Stimulated activated CD8-positive, alpha-beta memory T cell treated with anti-CD3 and anti-CD28 coated beads, Interleukin-7, amount 100 ng/mL, for 1 hour (primary cell): Measurements from ENCODE around the gene BCOR.

ENCODE experiments used
- DNase-seq, 2 donors: peaks; one replicate each; pipeline ENCODE4 v3.0.0-alpha.2; 2020; ENCODE audit warnings: low read depth in 2 of 2

The BCOR gene

DNA sequence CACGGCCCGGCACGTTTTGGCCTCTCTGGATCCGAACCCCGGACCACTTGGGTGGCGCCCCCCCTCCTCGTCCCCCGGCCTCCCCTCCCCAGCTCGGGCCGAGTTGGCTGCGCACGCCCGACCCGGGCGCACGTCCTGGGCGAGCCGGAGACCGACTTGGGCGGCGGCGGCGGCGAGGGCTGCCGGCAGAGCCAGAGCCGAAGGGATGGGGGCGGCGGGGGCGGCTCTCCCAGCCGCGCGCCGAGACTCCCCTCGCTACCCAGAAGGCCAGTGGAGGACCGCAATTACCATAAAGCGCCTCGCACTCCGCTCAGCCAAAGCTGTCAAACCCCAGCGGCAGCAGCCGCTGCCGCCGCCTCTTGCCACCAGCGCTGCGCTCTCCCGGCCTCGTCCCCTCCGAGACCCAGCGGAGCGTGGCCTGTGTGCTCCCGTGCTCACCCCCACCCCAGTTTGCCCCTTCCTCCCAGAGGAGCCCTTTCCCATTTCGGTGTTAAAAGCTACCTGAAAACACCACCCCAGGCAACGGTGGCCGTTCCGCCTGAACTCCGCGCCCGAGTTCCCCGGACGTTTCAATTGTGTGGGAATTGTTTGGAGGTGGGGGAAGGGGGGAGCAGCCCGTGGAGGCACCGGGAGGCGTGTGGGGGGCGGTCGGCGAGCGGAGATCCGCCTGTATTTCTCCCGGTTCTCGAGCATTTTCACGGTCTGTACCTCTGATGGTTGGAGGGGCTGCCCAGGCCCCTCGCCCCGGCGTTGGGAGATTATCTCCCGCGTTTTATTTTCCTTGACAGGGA, 701 bp upstream of the BCOR start:
- no peak for DNase-seq

DNA sequence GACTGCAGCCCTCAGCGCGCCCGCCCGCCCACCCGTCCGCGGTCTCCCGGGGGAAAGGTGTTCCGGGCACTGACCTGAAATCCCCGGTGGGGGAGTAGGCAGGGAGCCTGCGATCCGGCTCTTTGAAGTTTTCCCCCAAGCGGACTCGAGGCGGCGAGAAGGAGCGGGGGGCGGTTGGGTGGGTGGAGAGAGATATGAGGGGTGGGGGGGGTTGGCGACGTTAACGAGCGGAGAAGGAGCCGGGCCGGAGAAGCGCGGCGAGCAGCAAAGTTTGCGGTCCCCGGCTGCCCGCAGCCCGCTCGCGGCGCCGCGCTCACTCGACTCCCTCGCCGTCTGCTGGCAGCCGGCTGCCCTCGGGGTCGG, 636 bp downstream of the BCOR start:
- DNase-seq: no peak

DNA sequence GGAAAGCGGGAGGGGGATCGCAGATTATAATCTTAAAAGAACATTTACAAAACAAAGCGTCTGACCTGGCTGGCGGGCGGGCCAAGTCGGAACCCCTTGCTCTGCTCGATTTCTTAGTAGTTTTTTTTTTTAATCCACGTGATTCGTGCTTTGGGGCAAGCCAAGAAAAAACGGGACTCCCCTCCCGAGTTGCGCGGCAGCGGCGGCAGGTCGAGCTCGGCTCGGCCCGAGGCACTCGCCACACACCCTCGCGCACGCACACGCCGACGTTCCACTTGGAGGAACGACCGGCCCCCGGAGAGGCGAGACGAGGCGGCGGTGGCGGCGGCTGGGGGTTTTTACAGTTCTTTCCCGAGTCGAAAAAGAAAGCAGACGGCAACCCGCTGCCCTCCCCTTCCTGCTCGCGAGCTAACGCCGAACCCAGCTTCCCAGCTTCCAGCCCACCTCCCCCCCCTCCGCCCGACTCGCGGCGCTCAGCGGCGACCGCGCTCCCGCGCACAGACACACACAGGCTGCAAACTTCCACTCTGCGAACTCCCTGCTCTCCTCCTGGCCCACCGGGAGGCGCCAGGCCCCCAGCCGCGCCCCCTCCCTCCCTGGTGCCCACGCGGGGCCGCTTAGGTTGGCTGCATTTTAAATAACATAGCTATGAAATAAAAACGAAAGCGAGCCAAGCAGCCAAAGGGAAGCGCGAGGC, 1.2 kb downstream of the BCOR start:
- DNase-seq: no peak

DNA sequence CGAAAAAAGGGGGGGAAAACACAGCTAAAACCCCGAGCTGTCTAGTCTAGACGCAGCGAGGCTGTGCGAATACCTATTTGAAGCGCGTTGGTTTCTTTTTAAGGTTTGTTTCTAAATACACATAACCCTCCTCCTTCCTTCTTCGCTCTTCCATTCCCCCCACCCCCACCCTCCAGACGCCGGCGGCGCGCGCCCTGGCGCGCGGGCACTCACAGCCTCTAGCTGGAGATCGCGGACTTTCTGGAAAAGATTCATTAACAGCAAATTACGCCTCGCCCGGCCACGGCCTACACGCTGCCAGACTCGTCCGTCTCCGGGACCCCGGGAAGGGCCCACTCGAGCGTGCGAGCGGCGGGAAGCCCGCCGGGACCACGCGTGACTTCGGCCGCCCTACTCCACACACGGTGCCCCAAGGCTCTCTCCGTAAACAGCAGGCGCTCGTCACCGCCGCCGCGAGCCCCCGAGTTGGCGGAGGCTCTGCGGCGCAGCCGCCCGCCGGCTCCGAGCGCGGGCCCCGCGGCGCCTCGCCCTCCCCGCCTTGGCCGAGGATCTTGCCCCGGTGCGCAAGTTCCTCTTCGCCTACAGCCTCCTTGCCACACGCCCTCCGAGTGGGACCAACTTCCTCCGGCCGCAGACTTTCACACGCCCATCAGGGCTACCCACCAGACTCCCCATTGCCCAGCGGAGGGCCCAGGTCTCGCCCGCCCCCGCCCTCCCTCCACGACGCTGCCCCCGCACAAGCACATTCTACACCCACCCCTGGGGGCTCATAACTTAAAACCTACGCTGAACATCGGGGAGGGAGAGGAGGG, 2.0 kb downstream of the BCOR start:
- no peak for DNase-seq

DNA sequence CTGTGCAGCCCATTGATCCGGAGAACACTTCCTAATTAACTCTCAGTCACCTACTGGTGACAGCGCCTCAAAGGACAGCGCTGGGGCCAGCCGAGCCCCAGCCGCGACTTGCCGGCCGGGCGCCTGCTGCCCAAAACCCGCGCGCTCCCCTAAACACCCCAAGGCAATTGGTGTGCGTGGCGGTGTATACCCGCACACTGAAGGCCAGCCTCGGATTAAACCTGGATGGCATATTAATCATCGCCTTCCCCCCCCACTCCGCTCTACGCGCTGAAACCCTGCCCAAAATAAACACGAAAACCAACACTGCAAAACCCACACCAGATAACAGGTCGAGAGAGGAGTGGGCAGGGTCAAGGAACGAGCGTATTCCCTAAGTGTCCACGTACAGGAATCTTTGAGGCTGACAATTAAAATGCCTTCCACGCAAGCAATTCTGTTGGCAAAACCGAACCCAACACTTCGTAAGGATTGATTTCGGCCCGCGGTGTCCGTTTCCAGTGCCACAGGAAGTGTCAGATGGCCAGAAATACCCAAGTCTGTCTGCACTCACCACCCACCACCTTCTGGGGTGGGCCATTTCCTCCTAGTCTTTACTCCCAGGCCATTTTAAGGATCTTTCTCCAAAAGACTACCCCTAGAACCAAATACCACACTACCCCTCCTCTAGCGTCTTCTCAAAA, 2.7 kb downstream of the BCOR start:
- DNase-seq: no peak

DNA sequence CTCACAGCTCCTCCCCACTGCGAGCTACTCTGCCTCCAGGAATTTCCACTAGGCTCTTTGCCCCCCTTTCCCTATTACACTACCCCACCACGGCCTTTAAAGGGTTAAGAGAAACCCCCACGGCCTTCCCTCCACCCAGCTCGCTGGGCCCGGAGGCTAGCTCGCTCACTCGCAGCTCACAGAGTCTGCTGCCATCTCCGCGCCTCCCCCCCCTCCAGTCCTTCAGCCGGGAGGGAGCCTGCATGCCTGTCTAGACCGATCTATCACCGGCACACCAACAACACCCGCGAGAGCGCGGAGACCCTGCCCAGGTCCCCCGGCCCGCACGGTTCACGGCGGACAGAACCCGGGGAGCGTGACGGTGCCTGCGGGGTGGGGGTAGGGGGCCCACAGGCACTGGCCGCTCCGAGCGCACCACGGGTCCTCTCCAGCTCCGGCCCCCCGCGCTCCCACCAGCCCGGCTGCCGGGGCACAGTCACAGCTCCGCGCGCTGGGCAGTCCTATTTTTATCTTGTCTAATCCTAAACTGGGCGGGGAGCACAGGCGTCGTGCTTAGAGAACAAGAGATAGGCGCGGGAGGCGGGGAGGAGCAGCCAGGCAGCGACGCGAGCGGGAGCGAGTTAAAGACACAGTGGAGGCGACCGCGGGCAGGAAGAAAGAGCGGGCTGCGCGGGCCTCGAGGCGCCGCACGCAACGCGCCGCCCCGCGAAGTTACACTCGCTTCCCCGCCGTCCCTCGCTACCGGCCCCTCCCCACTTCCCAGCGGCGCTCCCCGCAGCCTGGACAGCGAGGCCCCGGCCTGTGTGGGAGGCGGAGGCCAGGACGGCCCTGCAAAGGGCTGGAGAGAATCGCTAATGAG, 3.5 kb downstream of the BCOR start:
- DNase-seq: no peak

DNA sequence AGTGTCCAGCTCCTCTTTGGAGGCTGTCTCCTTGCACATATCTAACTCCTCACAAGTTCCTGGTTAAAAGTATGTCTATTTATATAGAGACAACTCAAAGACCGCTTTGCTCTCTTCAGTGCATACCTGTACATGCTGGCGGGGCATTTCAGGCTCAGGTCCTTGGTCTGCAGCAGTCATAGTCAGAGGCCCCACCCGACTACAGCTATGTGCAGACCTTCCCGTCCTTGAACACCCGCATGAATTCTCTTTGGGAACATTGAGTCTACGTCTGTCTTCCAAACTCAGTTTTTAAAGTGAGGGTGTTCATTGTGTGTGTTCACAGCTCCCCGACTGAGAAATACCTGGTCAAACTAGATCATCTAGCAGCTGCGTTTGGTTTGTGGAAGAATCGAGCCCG, 4.2 kb downstream of the BCOR start:
- DNase-seq: no peak

DNA sequence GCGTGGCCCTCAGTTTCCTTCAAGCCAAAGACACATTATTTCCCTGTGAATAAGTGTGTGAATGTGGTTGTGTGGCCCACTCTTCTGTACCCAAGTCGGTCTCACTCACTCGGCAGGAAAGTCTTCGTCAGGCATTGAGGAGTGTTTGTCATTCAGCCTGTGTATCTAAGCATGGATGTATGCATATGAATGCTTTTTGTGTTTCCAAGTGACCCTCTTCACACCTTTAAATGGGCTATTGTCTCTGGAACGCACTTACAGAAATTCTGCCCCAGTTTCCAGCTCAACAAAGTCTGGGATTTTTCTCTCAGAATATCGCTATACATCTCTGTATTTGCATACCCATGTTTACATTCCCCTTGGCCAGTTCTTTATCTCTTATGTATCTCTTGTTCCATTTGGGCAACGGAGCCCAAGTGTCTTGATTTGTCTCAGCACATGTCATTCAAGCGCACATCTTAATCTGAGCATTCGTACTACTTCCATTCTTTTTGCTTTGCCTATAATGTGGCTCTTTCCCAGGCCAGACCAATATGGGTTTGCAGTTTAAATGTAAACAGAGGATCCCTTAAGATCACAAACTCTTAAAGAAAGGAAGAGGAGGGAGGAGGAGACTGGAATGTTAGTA, 4.8 kb downstream of the BCOR start:
- DNase-seq: no peak

DNA sequence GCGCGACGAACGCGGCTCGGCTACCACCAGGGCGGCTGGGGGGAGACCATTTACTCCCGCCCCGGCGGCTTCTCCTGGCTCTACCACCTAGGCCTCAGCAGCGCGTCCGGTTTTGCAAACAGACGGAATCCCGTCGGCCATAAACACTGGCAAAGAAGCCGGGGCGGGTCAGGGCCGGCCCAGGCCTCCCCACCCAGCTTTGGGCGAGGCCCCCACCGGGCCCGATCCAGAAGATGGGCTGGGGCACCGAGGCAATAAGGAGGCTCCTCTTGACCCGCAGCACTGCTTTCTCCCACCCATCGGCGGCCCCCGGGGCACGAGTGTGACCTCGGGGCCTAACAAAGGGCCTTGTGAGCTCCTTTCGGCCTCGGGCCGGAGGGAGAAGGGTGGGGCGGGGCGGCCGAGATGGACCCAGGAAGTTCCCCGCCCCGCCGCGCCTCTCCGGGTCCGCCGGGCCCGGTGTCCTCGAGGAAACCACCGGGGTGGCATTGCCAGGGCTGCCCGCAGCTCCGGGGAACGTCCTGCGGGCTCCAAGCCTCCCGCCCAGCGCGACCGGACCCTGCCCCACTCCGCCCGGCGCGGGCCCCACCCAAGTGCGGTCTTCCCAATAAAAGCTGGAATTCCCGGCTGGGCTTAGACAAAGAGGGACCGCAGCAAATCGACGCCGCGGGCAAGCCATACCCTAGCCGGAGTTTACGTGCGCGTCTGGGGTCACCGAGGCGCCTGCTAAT, 5.9 kb downstream of the BCOR start:
- DNase-seq: no peak

DNA sequence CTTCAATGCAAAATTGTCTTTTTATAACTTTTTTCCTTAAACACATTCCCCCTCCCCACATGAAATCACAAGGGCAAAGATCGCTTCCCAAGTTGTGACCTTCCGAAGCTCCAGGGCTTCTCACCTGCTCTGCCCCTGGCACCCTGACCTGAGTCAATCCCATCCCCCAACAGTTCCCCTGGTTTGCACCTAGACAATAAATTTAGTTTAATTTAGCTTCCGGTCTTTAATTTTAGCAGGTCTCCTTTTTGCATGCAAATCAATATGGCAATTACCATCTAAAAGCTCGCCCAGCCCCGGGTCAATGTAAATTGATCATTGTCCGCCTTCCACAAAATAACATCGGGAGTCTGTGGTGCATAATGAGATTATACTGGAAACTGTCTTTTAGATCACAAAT, 6.8 kb downstream of the BCOR start:
- DNase-seq: no peak

DNA sequence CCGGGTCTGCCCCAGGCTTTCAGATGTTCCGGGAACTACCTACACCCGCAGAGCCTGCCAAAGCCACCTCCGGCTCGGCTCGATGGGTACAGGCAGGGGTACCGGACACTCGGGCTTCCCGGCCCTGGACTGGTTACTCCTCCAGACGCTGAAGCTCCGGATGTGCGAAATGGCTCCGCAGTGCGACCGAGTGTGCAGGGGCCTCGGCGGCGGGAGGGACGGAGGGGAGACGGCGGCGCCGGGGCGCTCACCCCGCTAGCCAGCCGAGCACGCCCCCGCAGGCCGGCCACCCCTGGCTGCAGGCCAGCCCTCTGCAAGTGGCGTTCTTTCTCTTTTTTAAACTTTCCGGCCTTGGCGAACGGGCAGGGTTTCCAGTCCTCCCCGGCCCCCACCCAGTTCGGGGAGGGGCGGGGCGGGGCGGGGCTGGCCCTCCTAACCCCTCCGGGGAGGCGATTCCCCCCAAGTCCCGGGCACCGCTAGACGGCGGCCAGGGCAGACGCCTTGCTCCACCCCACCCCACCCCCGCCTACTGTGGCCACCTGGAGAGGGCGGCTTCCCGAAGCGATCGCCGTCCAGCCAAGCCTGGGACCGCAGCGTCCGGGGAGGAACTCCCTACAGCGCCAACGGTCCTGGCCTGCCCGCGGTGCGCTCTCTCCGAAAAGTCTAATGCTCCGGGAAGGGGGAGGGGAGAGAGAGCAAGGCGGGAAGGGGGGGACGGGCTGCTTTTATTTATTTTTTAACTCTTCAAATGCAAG, 7.5 kb downstream of the BCOR start:
- DNase-seq: no peak

DNA sequence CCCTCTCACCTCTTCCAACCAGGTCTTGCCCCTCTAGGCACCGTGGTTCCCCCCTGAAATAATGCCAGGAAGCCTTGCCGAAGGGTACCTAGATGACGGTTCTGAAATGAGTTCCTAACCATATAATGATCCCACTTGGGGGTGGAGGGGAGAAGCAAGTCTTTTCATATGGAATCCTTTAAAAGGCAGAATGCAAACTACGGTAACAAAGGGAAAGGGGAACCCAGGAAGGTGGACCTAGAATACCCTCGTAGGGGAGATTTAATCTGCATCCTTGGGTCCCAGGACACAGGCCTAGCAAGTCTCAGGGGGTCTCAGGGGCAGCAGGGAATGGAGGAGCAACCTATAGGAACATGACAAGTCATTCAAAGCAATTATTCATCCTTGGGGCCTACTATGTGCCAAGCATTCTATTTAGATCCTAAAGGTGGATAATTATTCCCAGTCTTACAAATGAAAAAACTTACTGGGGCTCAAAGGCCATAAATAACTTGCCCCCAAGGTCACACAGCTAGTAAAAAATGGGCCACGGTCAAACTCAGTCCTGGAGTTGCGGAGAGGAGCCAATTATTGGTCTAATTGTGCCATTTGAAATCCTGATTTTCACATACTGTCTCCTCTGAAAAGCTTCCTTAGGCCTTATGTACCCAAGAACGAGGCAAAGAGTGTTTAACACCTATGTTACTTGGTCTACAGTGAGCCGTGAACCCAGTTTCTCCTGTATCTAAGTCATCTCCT, 8.8 kb downstream of the BCOR start:
- DNase-seq: no peak

DNA sequence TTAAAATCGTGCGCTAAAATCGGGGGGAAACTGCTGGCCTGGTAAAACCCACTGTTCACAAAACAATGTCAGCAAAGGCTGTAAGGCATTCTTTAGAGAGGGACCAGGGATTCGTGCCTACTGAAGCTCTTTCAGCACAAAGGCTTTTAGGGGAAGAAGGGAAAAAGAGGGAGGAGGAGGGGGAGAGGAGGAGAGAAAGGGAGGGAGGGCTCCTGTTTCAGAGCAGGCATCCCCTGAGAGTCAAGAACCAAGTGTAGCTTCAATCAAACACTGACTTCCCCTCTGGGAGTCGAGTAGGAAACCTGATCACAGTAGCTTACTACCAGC, 9.5 kb downstream of the BCOR start:
- DNase-seq: no peak

DNA sequence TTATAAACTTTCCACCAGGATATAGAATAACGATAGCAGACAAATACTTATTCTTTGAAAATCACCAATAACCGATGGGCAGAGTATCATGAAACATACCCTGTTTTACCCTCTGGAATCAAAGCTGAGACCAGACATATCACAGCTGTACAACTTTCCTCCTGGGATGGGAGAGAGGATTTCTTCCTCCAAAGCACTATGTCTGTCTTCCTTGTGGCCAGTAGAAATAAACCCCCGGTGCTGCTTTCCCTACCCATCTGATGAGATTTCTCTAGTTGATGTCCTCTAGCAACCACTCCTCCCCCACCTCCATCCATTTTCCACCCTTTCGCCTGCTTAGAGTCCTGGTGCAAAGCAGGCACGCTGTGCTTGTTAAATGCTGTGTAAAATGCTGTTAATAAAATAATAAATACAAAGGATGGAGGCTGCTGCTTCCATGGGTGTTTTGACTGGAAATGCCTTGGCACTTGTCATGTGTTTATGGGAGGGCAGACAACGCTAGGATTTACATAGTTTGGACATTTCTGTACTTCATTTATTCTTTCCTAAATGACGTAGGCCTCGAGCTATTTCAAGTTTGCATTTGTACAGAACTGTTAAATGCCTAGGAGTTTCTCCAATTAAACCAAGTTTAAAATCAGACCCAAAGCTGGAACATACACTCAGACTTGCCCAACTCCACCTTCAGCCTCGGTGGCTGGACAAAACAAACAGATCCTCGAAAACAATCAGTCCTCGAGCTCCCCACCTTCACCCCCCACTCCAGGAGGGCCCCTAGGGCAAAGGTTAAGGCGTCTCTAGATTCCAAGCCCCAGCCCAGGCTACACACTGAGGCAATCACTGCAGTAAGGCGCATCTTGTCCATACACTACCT, 10.1 kb downstream of the BCOR start:
- no peak for DNase-seq

DNA sequence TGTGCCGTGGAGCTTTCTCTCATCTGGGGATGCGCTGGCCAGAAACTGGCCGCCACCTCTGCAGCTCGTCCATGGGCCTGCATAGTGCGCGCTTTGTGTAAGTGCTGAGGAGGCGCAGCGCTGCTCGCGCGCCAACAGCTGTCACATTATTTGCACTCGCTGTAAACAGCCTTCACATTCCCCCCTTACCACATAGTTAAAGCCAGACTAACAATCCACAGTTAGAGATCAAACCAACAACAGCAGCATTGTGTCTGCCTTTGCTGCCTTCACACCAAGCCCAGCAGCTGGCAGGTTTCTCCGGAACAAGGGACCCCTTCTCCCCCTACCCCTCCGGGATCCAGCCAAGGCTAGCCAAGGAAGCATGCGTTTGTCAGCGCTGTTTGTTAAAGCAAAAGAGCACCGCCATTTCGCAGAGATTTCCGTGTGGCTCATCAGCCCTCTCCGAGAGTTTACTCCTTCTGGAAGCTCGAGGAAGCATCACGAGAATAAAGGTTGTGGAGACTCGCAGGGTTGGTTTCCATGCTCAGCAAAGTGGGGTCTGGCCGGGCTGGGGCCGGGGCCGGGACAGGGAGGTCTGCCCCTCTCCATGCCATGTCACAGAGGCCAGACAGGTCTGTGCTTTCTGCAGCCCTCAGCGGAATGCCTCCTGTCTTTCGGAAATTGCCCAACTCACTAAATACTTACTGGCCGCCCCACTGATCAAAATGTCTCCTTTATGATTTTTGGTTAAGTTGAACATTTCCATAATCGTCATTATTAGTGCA, 11.0 kb downstream of the BCOR start:
- DNase-seq: no peak

DNA sequence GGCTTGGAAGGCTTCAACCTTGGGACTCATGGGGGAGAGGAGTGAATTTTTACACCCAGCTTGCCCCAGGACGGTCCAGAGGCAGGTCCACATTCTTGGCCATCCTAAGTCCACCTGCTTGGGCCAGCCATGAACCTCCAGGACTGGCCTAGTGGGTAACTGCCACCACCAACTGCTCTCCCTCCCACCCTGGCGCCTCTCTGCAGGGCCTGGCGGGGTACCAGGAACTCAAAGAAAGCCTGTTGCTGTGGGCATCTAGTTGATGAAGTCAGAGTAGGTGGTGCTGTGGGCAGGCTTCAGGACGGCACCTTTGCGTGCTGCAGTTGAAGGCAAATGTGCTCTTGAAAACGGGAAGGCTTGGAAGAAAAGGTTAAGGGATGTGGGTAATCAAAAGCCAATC, 12.0 kb downstream of the BCOR start:
- no peak for DNase-seq

DNA sequence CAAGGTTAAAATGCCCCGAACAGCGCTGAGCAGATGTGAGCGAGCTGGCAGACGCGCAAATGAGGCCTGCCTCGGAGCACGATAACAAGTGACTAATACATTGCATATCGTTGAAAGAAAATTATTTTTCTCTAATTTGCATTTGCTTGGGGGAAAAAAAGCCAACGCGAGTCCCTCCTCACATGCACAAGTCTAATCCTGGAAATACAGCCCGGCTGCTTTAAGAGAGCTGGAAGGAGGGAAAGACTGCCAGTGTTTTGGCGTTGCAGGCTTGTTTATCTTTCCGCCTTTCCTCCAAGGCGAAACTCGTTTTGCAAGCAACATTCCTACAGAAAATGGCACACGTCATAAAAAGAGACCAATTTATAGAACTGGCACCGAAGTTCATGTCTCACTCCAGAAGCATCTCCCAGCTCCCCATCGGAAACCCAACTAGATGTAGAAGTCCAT, 12.6 kb downstream of the BCOR start:
- no peak for DNase-seq
